HG02981 (cell line): ENCODE results near the gene MEIS2.

Experiments used
- ATAC-seq: cut with Tn5 transposase; IDR thresholded peaks from one replicate; pipeline ENCODE4 v1.9.1; 2021; ENCODE audit warnings: mild to moderate bottlenecking, moderate library complexity; ENCODE audit not compliant: unreplicated experiment

MEIS2 gene

GRCh38 chr15:37112971-37113670, 12.8 kb upstream of the MEIS2 start:
- no peak for ATAC-seq

DNA sequence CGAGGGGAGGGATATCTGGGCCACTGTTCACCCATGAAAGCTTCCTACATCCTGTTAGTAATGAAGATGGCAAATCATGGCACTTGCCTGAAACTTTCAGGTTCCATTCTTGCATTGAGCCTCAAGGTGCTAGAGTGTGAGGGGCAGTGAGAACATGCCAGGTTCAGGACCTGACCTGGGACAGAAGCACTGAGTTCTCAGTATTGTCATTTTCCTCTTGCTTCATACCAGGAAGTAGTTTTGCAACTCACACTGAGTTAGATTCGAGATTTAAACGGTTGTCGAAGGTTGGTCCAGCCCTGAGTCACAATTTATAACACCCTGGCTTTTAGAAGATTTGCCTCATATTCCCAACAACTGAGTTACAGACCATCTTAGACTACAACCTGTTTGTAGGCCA, 11.8 kb upstream of the MEIS2 start:
- no peak for ATAC-seq

DNA sequence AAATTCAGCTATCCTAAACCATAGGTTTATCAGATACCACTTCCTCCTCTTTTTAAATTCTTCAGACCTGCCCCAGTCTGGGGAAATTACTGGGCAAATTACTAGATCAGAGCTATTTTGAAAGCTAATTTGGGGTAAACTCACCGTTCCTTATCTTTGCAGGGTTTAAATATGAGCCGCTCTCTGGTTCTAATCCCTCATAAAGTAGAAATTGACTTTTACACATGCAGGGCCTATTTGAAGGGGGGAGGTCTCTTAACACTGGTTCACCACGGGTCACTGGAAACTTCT, 11.0 kb upstream of the MEIS2 start:
- no peak for ATAC-seq

DNA sequence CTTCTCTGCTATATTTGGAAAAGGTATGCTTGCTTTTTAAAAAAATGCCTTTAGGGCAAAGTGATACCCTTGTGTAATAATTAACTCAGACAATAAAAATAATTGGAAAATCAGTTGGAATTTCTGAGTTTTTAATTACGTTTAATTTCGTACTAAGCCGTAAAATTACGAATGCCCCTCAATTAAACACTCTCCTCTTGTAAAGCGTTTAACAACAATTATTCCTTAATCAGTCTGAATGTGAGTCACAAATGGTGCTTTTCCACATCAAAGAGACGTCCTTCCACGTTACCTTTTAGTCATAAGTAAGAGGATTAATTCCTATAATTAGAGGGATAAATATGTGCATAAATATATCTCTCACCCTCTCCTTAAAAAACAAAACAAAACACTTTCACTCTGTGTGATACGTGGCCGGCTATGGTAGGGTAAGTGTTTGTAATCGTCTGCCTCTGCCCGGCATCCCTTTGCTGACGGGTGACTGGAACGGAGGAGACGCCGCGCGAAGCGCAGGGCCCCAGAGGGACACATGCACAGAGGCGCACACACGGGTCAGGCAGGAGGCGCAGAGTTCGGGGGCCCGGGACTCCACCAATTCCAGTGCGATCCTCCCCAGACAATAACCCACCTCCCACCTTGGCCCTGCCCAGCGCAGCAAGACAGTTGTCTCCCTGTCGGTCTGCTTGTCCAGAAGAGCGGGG, 9.7 kb upstream of the MEIS2 start:
- no peak for ATAC-seq

DNA sequence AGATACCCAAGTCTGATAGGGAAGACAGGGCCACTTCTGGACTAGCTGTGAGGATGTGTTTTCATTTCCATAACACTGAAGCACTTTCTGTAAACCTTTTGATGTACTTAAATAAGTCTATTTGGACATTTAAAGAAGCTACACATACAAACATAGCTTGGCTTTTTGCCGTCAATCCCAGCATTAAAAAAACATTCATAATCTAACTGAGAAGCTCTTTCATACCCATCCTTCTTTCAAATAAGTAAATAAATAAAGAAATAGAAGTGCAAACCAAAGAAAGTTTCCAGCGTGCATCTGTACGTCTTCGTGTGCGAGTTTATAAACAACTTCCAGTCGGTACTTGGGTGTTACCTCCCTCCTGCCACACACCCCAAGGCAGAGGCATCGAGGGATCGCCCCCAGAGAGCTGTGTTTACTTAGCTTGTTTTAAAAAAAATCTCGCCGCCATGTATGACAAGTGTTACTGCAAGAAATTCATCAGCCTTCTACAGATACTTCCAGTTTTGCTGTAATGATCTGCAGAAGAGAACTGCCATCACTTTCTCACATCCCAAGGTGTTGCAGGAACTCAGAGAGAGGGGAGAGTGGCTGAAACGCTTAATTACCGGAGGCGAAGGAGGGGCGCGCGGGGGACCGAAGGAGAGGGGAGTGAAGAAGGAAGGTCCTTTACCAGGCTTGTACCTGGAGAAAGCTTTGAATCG, 9.0 kb upstream of the MEIS2 start:
- no peak for ATAC-seq

- no peak for ATAC-seq
Measured at GRCh38 chr15:37108381-37109167, 8.2 kb upstream of the MEIS2 start.

GRCh38 chr15:37107744-37108380, 7.5 kb upstream of the MEIS2 start:
- ATAC-seq: no peak

DNA sequence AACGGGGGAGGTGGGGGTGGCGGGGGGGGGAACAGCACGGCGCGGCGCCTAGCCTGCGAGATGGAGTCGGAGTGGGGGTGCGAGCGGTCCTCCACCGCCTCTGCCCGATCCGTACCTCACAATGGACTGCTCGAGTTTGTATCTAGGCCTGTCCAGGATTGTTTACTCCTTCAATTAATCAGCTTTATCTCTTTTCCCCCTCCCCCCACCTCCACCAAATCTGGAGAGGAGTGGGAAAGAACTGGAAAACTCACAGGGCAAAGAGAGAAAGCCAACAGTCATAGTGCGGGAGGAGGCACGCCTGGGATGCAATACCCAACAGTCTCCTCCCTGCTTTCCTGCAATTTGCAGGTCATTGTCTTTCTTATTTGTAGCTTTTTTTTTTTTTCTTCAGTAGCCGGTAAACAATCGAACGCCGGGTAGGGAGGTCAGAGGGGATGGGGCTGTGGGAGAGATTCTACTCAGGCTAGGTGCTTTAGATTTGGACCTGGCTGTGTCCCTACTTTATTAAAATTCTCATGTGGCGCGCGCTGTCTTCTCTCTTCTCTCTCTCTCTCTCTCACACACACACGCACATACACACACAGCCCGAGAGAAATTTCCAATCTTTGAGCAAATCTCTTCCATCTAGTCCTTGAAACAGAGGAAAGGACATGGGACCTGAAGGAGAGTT, 6.9 kb upstream of the MEIS2 start:
- ATAC-seq: no peak

- no peak for ATAC-seq
Measured at GRCh38 chr15:37106490-37107001, 6.2 kb upstream of the MEIS2 start.

DNA sequence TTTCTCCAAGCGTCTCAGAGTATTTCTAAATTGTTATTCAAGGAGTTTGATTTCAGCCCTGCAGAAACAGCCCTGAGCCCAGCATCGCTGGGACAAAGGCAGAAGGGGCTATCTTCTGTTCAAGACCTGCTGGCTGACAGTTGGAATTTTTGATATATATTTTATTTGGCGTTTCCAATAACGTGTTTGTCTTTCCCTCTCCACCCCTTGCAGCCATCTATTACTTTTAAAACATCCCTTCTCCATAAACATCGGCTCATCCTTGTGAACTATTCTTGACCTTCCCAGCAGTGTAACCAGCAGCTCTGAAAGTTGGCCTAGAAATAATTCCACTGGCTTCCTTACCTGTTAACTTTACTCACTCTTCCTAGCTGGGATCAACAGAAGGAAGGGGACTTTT, 5.5 kb upstream of the MEIS2 start:
- ATAC-seq: no peak

DNA sequence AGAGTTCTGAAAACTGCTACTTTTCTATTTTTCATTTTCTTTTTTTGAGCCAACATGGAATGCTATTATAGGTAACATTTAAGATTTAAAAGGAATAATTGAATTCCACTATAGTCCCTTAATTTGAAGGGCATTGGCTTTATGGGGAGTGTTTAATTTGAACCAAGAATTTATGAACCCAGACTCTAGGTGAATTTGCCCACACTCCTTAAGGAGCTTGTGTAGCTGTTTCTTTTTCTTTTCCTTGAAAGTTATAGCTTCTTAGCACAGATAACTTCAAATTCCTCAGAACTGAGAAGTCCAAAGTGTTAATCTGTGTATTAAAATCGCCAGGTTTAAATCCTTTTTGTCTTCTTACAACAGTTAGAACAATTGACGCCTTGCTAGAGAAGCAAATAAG, 4.7 kb upstream of the MEIS2 start:
- no peak for ATAC-seq

- no peak for ATAC-seq
Measured at GRCh38 chr15:37104424-37104981, 4.2 kb upstream of the MEIS2 start.

DNA sequence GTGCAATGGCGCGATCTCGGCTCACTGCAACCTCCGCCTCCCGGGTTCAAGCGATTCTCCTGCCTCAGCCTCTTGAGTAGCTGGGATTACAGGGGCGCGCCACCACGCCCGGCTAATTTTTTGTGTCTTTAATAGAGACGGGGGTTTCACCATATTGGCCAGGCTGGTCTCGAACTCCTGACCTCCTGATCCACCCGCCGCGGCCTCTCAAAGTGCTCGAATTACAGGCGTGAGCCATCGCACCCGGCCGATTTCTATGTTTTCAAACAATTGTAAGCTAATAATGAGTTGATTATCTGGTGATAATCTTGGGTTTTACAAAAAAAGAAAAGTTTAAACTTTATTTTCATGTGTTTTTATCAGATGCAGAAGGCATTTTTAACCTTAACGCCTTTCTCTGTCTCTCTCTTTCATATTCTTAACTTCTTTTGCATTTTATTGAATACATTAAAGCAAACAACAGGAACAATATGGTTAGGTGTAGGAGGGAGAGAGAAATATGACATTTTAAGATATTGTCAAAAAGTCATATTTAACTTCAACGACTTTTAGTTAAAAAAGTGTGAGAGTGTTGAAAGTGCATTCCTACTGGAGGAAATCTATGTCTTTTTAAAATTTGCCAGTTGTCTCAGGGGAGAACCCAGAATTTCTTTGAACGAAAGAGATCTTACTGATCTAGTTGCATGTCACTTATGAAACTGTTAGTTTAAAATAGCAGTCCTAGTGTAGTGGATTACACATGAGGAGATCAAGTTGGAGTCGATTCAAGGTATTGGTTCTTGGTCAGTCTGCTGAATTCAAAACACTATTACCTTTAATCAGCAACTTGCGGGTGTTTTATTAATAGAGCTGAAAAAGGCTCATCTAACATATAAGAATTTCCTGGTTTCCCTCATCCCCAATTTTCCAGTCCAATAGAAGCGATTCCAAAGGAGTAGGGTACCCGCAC, 3.4 kb upstream of the MEIS2 start:
- no peak for ATAC-seq

DNA sequence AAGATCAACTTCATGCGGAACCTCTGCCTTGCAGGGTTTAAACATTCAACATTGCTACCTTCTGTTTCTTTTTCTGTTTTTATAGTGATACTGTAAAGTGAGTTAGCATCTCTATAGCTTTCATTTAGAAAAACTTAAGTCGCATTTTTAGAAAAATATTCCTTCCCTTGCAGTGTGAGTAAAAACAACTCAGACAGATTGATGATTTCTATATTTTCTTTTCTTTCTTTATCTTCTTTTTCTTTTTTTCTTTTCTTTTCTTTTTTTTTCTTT, 2.8 kb upstream of the MEIS2 start:
- no peak for ATAC-seq

DNA sequence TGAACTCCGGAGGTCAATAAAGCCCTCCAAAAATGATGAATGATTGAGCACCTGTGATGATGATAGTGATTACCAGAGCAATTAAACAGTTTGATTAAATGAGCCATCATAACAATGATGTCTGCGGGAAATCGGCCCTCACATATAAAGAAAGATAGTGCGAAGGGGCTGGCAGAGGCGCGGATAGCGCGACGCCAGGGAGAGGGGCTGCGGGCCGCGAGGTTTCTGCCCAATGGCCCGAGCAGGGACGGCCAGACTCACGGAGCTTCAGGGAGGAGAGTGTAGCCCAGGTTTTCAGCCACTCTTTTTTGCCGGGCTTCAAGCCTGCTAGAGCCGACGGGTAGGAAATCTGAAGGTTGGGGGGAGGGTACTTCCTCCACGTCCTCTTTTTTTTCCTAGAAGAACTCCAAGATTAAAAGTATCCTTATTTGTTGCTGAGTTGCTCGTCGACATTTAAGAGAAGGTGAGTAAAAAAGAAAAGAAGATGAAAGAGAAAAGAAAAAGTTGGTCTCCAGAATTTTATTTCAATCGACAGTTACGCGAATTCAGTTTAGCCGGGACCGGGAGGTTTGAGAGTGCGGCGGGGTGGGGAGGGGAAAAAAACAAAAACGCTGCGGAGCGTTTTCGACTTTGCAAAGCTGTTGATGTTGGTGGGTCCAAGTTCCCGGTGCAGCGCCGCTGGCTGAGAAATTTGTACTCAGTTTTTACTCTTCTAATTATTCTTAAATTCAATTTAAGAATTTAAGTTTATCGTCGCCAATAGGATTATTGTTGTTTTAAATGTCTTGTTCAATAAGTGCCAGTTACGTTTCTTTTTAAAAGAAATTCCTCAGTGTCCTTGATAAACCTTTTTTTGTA, 2.2 kb upstream of the MEIS2 start:
- ATAC-seq: no peak

DNA sequence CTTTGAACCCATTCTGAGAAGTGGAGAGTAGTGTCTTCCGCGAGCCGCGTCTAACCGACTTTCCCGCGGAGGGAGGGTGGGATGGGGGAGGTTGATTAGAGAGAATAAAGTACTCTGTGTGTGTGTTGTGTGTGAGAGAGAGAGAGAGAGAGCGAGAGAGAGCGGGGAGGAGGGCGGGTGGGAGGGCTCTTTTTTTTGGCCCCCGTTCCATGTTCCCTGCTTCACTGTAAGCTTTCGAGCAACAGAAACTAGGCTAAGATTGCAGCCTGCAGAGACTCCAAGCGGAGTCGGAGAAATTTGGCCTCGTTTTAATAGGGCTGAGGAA, 1.6 kb upstream of the MEIS2 start:
- ATAC-seq: no peak

DNA sequence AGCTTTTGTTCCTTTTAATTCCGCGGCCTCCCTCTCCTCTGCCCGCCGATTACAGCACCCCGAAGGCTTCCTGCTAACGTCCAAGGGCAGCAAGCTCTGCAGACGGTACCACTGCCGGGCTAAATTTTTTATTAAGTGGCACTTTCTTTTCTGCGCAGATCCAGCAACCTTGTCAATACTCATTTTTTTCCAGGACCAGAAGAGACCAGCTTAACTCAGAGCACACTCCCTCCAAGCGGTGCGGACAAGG, 542 bp upstream of the MEIS2 start:
- ATAC-seq: no peak

DNA sequence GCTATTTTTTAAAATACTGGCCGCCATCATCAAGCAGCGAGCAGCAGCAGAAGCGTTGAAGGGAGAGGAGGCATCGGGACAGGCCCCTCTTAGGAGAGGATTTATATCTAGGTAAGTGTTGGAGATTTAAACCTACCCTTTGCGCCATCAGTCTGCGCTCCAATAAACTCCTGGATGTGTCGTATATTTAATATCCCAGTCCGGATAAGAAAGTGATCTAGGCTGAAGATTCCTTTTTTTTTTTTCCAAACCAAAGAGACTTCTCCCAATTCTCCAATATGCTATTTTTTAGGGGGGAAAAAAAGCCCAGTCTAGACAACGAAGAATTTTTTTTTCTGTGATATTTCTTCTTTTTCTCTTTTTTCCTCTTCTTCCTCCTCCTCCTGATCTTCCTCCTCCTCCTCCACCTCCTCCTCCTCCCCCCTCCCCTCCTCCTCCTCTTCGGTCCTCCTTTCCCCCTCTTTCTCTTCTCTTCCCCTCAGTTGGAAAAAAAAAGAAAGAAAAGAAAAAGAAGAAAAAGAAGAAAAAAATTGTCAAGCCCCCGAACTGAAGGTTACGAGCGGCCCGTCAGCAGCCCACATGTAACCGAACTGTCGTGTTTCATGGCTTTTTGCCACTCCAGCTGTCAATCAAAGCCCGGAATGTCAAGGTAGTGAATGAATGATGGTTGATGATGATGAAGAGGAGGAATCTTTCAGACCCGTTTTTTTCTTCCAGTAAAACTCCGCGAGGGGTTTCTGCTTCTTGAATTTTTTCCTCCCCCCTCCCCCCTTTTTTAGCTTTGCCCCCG, 835 bp downstream of the MEIS2 start:
- ATAC-seq: no peak
